ENCODE measurements around the gene MTOR. TPM values are rescaled to one million over a fixed set of nuclear protein-coding genes. Genes with fewer than 3 reads are reported as not detected.

MTOR gene
- polyA plus RNA-seq, 1 of the 3 experiments (the other 2 are of a cell fraction): 20.9 TPM

DNA sequence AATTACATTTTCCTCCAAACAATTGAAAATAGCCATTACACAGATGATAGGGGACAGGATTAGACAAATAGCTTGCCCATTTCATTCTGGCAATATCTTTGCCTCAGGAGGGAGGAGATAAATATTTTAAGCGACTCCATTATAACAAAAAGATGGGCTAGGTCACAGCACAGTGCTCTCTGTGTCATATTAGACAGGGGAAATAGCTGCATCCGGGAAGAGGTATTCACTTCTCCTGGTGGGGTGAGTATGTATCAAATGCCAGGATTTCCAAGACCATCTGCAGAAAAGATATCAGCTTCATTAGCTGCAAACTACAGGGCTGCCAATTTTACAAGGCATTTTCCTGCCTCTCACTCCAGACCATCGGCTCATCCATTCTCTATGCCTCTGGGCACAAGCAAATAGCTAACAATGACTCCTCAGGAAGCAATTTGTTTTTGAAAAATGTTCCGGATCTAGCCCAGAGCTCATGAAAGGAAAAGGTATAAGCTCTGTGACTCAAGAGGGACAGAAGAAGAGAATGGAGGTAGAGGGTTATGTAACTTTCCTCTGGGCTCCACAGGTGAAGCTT is 115.1 kb downstream of the MTOR start:
- H3K36me3 ChIP-seq (replicated peaks in 1 of 2; ENCODE audit: control insufficient read depth in 1 of 2, insufficient read depth in 2 of 2, low read length in 1 of 2): peaks cover 9 to 61% of the 10 kb centered on the region in 2 experiments
- CTCF ChIA-PET: interaction anchor here (0.7 to 2.8 kb wide), 9 partner anchors 12 to 311 kb away, joined by 3 to 14 read pairs (median 5); no protein-coding TSS in a partner anchor
- POLR2A ChIA-PET: interaction anchor here (0.5 to 0.9 kb wide), 2 partner anchors 238 to 457 kb away, joined by 3 to 4 read pairs; no protein-coding TSS in a partner anchor

More for the DNA sequence above, 115.1 kb downstream of the MTOR start:
- no peak overlapping the region for H3K4me3 ChIP-seq (ENCODE audit: low read depth in 2 of 2, low read length in 1 of 2)
- no peaks in the 10 kb centered on the region for H3K9me2 ChIP-seq
- no peak overlapping the region; the same call in 1 of the 2 replicates for H3K4me2 ChIP-seq
- peak overlapping the region; percentile 25 to 85; a peak in 3 of 4 replicates for H3K27ac ChIP-seq (ENCODE audit: low read depth in 2 of 2, low read length in 1 of 2)
- no peaks in the 10 kb centered on the region for H3K27me3 ChIP-seq (ENCODE audit: insufficient read depth)
- H4K20me1 ChIP-seq (ENCODE audit: insufficient read depth): no peaks in the 10 kb centered on the region
- DNase-seq: peak; percentile 62
- H3K9ac ChIP-seq: no peak overlapping the region
- WGBS (ENCODE audit: low lambda C conversion rate): 26% methylated on average over 4 of the region's 4 CpGs
- peaks cover 14% of the 10 kb centered on the region for H3F3A ChIP-seq (replicated peaks; ENCODE audit: insufficient read depth)
- TF ChIP-seq NRF1 (IDR thresholded peaks at IDR 0.05; ENCODE audit: low read depth, low read length) (no peak), EP300 (IDR thresholded peaks at IDR 0.05; ENCODE audit: borderline replicate concordance in 1 of 2, low read depth in 1 of 2, low read length in 1 of 2) (peak in 1 of 2 experiments; percentile 63; a peak in 2 of 4 replicates), MEF2A (IDR thresholded peaks at IDR 0.05; ENCODE audit: borderline replicate concordance, low read depth) (no peak), GATA2 (CRISPR knock-in tag; IDR thresholded peaks at IDR 0.05) (no peak), MXI1 (IDR thresholded peaks at IDR 0.05; ENCODE audit: low read depth, low read length) (peak; percentile 44; the same call in 1 of the 2 replicates), TCF12 (IDR thresholded peaks at IDR 0.05) (peak; percentile 10; the same call in 1 of the 2 replicates), RCOR1 (IDR thresholded peaks at IDR 0.05; ENCODE audit: low read length) (peak; percentile 61; the same call in 1 of the 2 replicates), TAF1 (IDR thresholded peaks at IDR 0.05; ENCODE audit: borderline replicate concordance, low read depth, low read length) (no peak), RAD21 (IDR thresholded peaks at IDR 0.05; ENCODE audit: low read length) (no peak), ELF1 (IDR thresholded peaks at IDR 0.05) (no peak)
- TF ChIP-seq, protein P1, sequence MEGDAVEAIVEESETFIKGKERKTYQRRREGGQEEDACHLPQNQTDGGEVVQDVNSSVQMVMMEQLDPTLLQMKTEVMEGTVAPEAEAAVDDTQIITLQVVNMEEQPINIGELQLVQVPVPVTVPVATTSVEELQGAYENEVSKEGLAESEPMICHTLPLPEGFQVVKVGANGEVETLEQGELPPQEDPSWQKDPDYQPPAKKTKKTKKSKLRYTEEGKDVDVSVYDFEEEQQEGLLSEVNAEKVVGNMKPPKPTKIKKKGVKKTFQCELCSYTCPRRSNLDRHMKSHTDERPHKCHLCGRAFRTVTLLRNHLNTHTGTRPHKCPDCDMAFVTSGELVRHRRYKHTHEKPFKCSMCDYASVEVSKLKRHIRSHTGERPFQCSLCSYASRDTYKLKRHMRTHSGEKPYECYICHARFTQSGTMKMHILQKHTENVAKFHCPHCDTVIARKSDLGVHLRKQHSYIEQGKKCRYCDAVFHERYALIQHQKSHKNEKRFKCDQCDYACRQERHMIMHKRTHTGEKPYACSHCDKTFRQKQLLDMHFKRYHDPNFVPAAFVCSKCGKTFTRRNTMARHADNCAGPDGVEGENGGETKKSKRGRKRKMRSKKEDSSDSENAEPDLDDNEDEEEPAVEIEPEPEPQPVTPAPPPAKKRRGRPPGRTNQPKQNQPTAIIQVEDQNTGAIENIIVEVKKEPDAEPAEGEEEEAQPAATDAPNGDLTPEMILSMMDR (IDR thresholded peaks at IDR 0.05): no peak
- TF ChIP-seq, protein P2, sequence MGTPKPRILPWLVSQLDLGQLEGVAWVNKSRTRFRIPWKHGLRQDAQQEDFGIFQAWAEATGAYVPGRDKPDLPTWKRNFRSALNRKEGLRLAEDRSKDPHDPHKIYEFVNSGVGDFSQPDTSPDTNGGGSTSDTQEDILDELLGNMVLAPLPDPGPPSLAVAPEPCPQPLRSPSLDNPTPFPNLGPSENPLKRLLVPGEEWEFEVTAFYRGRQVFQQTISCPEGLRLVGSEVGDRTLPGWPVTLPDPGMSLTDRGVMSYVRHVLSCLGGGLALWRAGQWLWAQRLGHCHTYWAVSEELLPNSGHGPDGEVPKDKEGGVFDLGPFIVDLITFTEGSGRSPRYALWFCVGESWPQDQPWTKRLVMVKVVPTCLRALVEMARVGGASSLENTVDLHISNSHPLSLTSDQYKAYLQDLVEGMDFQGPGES (IDR thresholded peaks at IDR 0.05; ENCODE audit: low read depth, low read length): no peak
- TF ChIP-seq, protein P3, sequence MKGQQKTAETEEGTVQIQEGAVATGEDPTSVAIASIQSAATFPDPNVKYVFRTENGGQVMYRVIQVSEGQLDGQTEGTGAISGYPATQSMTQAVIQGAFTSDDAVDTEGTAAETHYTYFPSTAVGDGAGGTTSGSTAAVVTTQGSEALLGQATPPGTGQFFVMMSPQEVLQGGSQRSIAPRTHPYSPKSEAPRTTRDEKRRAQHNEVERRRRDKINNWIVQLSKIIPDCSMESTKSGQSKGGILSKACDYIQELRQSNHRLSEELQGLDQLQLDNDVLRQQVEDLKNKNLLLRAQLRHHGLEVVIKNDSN (IDR thresholded peaks at IDR 0.05; ENCODE audit: borderline replicate concordance, low read depth): no peak
- TF ChIP-seq, protein P4, sequence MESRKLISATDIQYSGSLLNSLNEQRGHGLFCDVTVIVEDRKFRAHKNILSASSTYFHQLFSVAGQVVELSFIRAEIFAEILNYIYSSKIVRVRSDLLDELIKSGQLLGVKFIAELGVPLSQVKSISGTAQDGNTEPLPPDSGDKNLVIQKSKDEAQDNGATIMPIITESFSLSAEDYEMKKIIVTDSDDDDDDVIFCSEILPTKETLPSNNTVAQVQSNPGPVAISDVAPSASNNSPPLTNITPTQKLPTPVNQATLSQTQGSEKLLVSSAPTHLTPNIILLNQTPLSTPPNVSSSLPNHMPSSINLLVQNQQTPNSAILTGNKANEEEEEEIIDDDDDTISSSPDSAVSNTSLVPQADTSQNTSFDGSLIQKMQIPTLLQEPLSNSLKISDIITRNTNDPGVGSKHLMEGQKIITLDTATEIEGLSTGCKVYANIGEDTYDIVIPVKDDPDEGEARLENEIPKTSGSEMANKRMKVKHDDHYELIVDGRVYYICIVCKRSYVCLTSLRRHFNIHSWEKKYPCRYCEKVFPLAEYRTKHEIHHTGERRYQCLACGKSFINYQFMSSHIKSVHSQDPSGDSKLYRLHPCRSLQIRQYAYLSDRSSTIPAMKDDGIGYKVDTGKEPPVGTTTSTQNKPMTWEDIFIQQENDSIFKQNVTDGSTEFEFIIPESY (IDR thresholded peaks at IDR 0.05; ENCODE audit: borderline replicate concordance, low read depth): no peak
- no peaks in the 10 kb centered on the region for H3K9me3 ChIP-seq
- H3K79me2 ChIP-seq (ENCODE audit: insufficient read depth): no peaks in the 10 kb centered on the region
- H2AFZ ChIP-seq (ENCODE audit: low read depth): no peak overlapping the region
- peaks cover 4 to 29% of the 10 kb centered on the region in 2 experiments; a peak in 2 of 4 replicates for H3K4me1 ChIP-seq (ENCODE audit: control insufficient read depth in 1 of 2, insufficient read depth in 2 of 2, low read depth in 1 of 2, low read length in 1 of 2)
